Stimulated activated CD4-positive, alpha-beta T cell treated with anti-CD3 and anti-CD28 coated beads, TNF-alpha, amount 100 ng/mL, for 4 hours (primary cell): Measurements from ENCODE around the gene DCBLD1.

Experiments used
- DNase-seq, 3 experiments: peaks; one replicate each; pipeline ENCODE4 v3.0.0-alpha.2; 2020; ENCODE audit warnings: low read depth in 3 of 3

DCBLD1 gene

GRCh38 chr6:117531346-117531745 is 48.9 kb downstream of the DCBLD1 start:
- no peak for DNase-seq

GRCh38 chr6:117531809-117532725 is 49.6 kb downstream of the DCBLD1 start:
- DNase-seq = no peak

- no peak for DNase-seq
Observed at GRCh38 chr6:117533775-117534174, 51.3 kb downstream of the DCBLD1 start.

GRCh38 chr6:117534974-117535373 is 52.5 kb downstream of the DCBLD1 start:
- DNase-seq = no peak

GRCh38 chr6:117536317-117536716 is 53.8 kb downstream of the DCBLD1 start:
- DNase-seq = no peak

- DNase-seq = no peak
Observed at GRCh38 chr6:117538615-117539014, 56.1 kb downstream of the DCBLD1 start.

- DNase-seq = no peak
Observed at GRCh38 chr6:117540670-117541069, 58.2 kb downstream of the DCBLD1 start.

- no peak for DNase-seq
Observed at GRCh38 chr6:117542493-117542892, 60.0 kb downstream of the DCBLD1 start.

- no peak for DNase-seq
Observed at GRCh38 chr6:117544716-117545115, 62.2 kb downstream of the DCBLD1 start.

- no peak for DNase-seq
Observed at GRCh38 chr6:117545161-117545595, 62.7 kb downstream of the DCBLD1 start.

- DNase-seq = no peak
Observed at GRCh38 chr6:117546674-117547073, 64.2 kb downstream of the DCBLD1 start.

GRCh38 chr6:117547688-117548621 is 65.5 kb downstream of the DCBLD1 start:
- peak in 2 of 3 experiments; percentile 17 to 20 for DNase-seq

GRCh38 chr6:117548797-117549301 is 66.4 kb downstream of the DCBLD1 start:
- DNase-seq = peak in 1 of 3 experiments; percentile 5

- no peak for DNase-seq
Observed at GRCh38 chr6:117549611-117550010, 67.1 kb downstream of the DCBLD1 start.

GRCh38 chr6:117550078-117550600 is 67.7 kb downstream of the DCBLD1 start:
- no peak for DNase-seq

GRCh38 chr6:117550618-117551242 is 68.3 kb downstream of the DCBLD1 start:
- no peak for DNase-seq

GRCh38 chr6:117552618-117553017 is 70.1 kb downstream of the DCBLD1 start:
- DNase-seq = no peak

GRCh38 chr6:117553142-117553541 is 70.7 kb downstream of the DCBLD1 start:
- no peak for DNase-seq

GRCh38 chr6:117555262-117555849 is 72.9 kb downstream of the DCBLD1 start:
- no peak for DNase-seq

GRCh38 chr6:117555882-117556498 is 73.5 kb downstream of the DCBLD1 start:
- peak in 2 of 3 experiments; percentile 18 to 51 for DNase-seq

GRCh38 chr6:117557951-117558350 is 75.5 kb downstream of the DCBLD1 start:
- no peak for DNase-seq
